NCI-H69 (cell line): Measurements from ENCODE around the gene SIRT6.
A peak's percentile ranks its signal among the peaks of the same experiment; 100 is the strongest.
"Not testable (repeated sequence)": the region's sequence is repeated elsewhere in the genome, so short reads cannot be mapped to it uniquely, and the experiment has no call there.

Experiments used
- DNase-seq: peaks from one replicate; lab custom pipeline; 2025; lab: John Stamatoyannopoulos, UW

The SIRT6 gene

DNA sequence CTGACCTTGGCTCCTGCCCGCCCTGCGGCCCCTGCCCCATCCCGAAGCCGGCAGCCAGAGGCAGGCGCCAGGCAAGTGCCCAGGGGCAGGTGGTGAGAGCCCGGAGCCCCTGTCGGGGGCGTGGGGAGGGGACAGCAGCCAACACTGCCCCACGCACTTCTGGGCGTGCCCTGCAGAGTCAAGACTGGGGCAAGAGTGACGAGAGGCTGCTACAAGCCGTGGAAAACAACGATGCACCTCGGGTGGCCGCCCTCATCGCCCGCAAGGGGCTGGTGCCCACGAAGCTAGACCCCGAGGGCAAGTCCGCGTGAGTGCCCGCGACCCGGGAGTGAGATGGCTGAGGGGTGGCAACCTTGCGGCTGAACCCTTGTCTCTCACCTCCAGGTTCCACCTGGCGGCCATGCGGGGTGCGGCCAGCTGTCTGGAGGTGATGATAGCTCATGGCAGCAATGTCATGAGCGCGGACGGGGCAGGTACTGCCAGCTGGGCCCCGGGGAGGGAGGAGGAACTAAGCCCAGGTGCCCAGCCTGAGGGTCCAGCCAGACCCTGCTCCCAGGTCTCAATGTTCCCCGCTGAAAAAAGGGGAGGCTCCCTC lies 17.4 kb upstream of the SIRT6 start:
- DNase-seq: peak; percentile 46

GRCh38 chr19:4198467-4199126 lies 16.2 kb upstream of the SIRT6 start:
- no peak for DNase-seq

DNA sequence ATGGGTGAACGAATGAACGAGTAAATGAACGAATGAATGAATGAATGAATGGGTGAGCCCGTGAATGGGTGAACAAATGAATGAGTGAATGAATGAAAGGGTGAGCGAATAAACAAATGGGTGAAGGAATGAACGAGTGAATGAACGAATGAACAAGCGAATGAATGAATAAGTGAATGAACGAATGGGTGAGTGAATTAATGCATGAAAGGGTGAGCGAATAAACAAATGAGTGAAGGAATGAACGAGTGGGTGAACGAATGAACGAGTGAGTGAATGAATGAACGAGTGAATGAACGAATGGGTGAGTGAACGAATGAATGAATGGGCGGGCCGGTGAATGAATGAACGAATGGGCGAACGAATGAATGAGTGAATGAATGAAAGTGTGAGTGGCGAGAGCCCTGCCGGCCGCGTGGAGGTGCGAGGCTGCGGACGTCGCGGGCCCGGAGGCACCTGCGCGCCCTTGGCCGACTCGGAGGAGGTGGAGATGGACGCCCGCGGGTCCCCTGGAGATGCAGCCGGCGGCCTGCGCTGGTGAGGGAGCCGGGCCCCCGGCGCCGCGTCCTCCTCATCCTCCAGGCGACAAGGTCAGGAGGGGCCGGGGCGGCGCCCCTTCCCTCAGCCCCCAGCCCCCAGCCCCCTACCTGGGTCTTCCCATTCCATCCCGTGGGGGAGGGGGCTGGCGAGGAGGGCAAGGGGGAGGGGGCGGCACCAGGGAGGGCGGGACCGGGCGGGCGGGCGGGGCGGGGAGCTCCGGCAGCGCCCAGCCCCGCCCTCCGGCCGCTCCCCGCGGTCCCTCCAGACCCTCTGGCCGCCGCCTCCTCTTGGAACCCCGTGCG lies 15.5 kb upstream of the SIRT6 start:
- peak; percentile 68 for DNase-seq

DNA sequence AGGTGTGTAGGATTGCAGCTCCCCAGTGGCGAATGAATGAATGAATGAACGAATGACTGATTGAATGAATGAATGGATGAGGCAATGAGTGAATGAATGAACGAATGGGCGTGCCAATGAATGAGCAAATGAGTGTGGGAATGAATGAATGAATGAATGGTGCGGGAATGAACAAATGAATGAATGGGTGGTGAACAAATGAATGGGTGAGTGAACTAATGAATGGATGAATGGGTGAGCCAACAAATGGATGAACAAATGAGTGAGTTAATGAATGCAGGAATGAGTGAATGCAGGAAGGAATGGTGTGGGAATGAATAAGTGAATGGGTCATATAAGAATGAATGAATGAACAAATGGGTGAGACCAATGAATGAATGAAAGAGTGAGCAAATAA lies 14.9 kb upstream of the SIRT6 start:
- no peak for DNase-seq

- DNase-seq: no peak
Observed at GRCh38 chr19:4196587-4197148, 14.3 kb upstream of the SIRT6 start.

DNA sequence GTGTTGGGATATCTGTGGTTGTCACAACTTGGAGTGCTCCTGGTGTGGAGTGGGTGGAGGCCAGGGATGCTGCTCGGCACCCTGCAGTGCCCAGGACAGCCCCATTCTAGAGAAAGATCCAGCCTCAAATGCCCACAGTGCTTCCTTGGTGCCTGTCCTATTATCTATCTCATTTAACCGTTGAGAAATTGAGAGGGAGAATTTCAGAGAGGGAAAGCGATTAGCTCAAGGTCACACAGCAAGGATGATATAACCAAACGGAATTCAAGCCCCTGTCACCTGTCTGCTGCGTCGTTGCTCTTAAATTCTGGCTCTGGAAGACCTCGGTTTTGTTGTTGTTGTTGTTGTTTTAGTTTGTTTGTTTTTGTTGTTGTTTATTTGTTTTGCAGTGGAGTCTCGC lies 13.6 kb upstream of the SIRT6 start:
- DNase-seq: no peak

- DNase-seq: no peak
Observed at GRCh38 chr19:4194353-4194752, 12.0 kb upstream of the SIRT6 start.

GRCh38 chr19:4192537-4192936 lies 10.2 kb upstream of the SIRT6 start:
- DNase-seq: not testable (repeated sequence)

GRCh38 chr19:4189641-4190040 lies 7.3 kb upstream of the SIRT6 start:
- DNase-seq: no peak

GRCh38 chr19:4187313-4188122 lies 5.2 kb upstream of the SIRT6 start:
- DNase-seq: no peak

GRCh38 chr19:4186087-4186993 lies 4.0 kb upstream of the SIRT6 start:
- peak; percentile 79 for DNase-seq

DNA sequence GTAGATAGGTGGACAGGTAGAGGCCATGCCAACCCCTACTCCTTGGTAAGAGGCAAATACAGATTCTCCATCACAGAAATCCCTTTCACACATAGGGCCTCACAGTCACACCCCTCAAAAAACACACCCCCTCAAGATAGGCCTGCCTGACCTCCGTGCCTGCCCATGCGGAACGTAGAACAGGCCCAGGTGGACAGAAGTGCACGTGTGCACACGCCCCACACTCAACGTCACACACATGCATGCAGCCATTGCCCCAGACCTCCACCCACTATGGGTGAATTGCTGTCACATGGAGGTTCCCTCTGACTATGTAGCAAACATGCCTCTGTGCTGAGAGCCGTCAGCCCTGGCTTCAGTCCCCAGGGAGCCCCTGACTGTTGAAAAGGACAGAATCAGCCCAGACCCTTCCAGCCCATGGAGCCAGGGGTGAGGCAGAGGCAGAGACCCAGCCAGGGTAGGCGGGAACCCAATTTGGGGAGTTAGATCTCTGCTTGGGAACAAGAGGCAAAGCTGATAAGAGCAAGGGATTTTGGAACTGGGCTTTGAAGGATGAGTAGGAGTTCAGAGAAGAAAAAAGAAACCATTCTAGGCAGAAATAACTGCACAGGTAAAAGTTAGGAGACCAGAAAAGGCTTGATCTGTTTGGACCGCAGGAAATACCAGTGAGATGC lies 3.2 kb upstream of the SIRT6 start:
- no peak for DNase-seq

GRCh38 chr19:4184718-4185352 lies 2.5 kb upstream of the SIRT6 start:
- DNase-seq: no peak

GRCh38 chr19:4183967-4184717 lies 1.8 kb upstream of the SIRT6 start:
- DNase-seq: peak; percentile 93

DNA sequence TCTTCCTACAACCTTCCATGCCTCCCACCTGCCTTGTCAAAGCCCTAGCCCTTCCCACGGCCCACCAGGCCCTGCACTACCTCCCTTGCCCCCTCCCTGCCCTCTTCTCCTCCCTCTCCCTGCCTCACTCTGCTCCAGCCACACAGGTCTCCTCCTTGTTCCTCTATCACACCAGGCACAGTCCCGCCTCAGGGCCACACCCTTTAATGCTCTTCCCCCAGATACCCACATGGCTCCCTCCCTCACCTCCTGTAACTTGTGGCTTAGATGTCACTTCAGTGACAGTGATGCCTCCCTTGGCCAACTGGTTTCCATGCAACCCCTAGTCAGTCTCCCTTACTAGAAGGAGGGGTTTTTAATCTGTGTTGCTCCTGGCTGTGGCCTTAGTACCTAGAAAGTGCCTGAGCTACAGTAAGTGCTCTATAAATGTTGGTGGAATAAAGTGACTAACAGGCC lies 1.3 kb downstream of the SIRT6 start:
- DNase-seq: no peak

GRCh38 chr19:4178990-4179389 lies 3.4 kb downstream of the SIRT6 start:
- no peak for DNase-seq

- DNase-seq: no peak
Observed at GRCh38 chr19:4177146-4177545, 5.2 kb downstream of the SIRT6 start.

DNA sequence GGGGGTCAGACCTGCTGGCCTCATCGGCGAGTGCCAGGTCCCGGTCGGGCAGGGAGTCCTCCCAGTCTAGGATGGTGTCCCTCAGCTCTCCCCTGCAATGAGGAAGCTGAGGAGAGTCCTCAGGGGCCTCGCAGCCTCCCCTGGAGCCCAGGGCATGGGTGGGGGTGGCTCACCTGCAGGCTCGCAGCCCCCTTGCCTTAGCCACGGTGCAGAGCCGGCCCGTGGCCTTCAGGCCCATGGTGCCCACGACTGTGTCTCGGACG lies 6.8 kb downstream of the SIRT6 start:
- DNase-seq: no peak
